SK-N-SH treated with all-trans-retinoic acid at 6 μM for 48 hours (cell line): ENCODE data around the gene PLEKHG3.

Source experiments
- ATAC-seq: fragments of 200-7000 bp; cut with Tn5 transposase; 3 replicates; pipeline ENCODE4 v1.9.1; 2020; ENCODE audit warnings: mild to moderate bottlenecking, moderate library complexity
- ARNTL ChIP-seq: fragments of 450-650 bp; formaldehyde crosslinking; IDR thresholded peaks from 2 replicates; pipeline ENCODE4 v1.5.0; 2020; ENCODE audit warnings: low read depth, mild to moderate bottlenecking, moderate library complexity, borderline replicate concordance
- BACH2 ChIP-seq: fragments of 250-450 bp; sonication (Bioruptor Pico); IDR thresholded peaks from 2 replicates; pipeline ENCODE4 v1.9.0; 2021; ENCODE audit warnings: mild to moderate bottlenecking, borderline replicate concordance
- CSDC2 ChIP-seq: fragments of 250-450 bp; sonication (Bioruptor Pico); IDR thresholded peaks from 2 replicates; pipeline ENCODE4 v1.5.0; 2020; ENCODE audit warnings: mild to moderate bottlenecking, moderate library complexity
- ESRRG ChIP-seq: fragments of 250-450 bp; sonication (Bioruptor Pico); IDR thresholded peaks from 2 replicates; pipeline ENCODE4 v1.6.1; 2021; ENCODE audit warnings: mild to moderate bottlenecking
- GLIS3 ChIP-seq: fragments of 250-450 bp; sonication (Bioruptor Pico); IDR thresholded peaks from 2 replicates; pipeline ENCODE4 v1.5.0; 2020; ENCODE audit warnings: mild to moderate bottlenecking, moderate library complexity
- OSR1 ChIP-seq: fragments of 250-450 bp; sonication (Bioruptor Pico); IDR thresholded peaks from 2 replicates; pipeline ENCODE4 v1.8.0; 2022; ENCODE audit warnings: moderate library complexity, mild to moderate bottlenecking, inconsistent platforms
- PPARA ChIP-seq: fragments of 250-450 bp; sonication (Bioruptor Pico); IDR thresholded peaks from 2 replicates; pipeline ENCODE4 v1.5.0; 2020; ENCODE audit warnings: mild to moderate bottlenecking, borderline replicate concordance
- RARB ChIP-seq: fragments of 250-450 bp; sonication (Bioruptor Pico); IDR thresholded peaks from 2 replicates; pipeline ENCODE4 v1.8.0; 2021; ENCODE audit warnings: mild to moderate bottlenecking, moderate library complexity
- SNAI2 ChIP-seq: fragments of 250-450 bp; sonication (Bioruptor Pico); IDR thresholded peaks from 2 replicates; pipeline ENCODE4 v1.5.0; 2020; ENCODE audit warnings: mild to moderate bottlenecking, moderate library complexity
- TOX ChIP-seq: fragments of 250-450 bp; sonication (Bioruptor Pico); IDR thresholded peaks from 2 replicates; pipeline ENCODE4 v1.8.0; 2021; ENCODE audit warnings: mild to moderate bottlenecking, moderate library complexity, borderline replicate concordance
- ZC3H10 ChIP-seq: fragments of 250-450 bp; sonication (Bioruptor Pico); IDR thresholded peaks from 2 replicates; pipeline ENCODE4 v1.5.1; 2021; ENCODE audit warnings: mild to moderate bottlenecking, moderate library complexity
- ZFP3 ChIP-seq: fragments of 250-450 bp; sonication (Bioruptor Pico); IDR thresholded peaks from 2 replicates; pipeline ENCODE4 v1.5.0; 2020; ENCODE audit warnings: mild to moderate bottlenecking, moderate library complexity
- ZFP30 ChIP-seq: fragments of 450-650 bp; formaldehyde crosslinking; IDR thresholded peaks from 2 replicates; pipeline ENCODE4 v1.5.0; 2022; ENCODE audit warnings: mild to moderate bottlenecking, moderate library complexity
- ZNF565 ChIP-seq: fragments of 450-650 bp; formaldehyde crosslinking; conservative IDR thresholded peaks from 2 replicates; pipeline ENCODE4 v1.5.0; 2020; ENCODE audit warnings: low read depth, mild to moderate bottlenecking, moderate library complexity
- ZNF70 ChIP-seq: fragments of 450-650 bp; formaldehyde crosslinking; IDR thresholded peaks from 2 replicates; pipeline ENCODE4 v1.5.0; 2020; ENCODE audit warnings: mild to moderate bottlenecking, moderate library complexity
- ZNF8 ChIP-seq: fragments of 450-650 bp; formaldehyde crosslinking; IDR thresholded peaks from 2 replicates; pipeline ENCODE4 v1.5.0; 2020; ENCODE audit warnings: mild to moderate bottlenecking, moderate library complexity
- TF ChIP-seq, protein P1 (sequence below): fragments of 250-450 bp; sonication (Bioruptor Pico); IDR thresholded peaks from 2 replicates; pipeline ENCODE4 v1.5.1; 2020; ENCODE audit warnings: low read depth, mild to moderate bottlenecking, moderate library complexity
- TF ChIP-seq, protein P2 (sequence below): fragments of 250-450 bp; sonication (Bioruptor Pico); IDR thresholded peaks from 2 replicates; pipeline ENCODE4 v1.8.0; 2021; ENCODE audit warnings: low read depth, mild to moderate bottlenecking, moderate library complexity, borderline replicate concordance
- TF ChIP-seq, protein P3 (sequence below): fragments of 250-450 bp; sonication (Bioruptor Pico); IDR thresholded peaks from 2 replicates; pipeline ENCODE4 v1.8.0; 2020; ENCODE audit warnings: mild to moderate bottlenecking, moderate library complexity, borderline replicate concordance
- TF ChIP-seq, protein P4 (sequence below): fragments of 250-450 bp; sonication (Bioruptor Pico); IDR thresholded peaks from 2 replicates; pipeline ENCODE4 v1.5.1; 2021; ENCODE audit warnings: mild to moderate bottlenecking, moderate library complexity
- TF ChIP-seq, protein P5 (sequence below): fragments of 250-450 bp; sonication (Bioruptor Pico); IDR thresholded peaks from 2 replicates; pipeline ENCODE4 v1.5.0; 2020; ENCODE audit warnings: mild to moderate bottlenecking, moderate library complexity

The PLEKHG3 gene

DNA sequence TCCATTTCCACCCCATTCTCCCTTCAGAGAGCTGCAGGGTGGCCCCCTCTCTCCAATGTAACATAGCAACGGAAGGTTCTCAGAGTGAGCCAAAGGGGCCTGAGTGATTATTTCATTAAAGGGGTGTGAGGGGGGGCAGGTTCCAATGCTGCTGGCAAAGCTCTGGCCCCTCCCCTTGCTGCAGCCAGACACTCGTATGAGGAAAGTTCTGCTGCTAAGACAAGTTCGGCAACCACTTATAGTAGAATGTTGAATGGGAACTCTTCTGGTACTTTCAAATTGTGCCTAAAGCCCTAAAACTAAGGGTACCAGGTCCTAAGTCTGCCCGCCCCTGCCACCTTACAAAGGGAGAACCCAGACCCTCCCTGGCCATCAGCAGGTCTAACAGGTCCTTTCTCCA is 49.8 kb downstream of the PLEKHG3 start:
- ATAC-seq, result no peak
- TF ChIP-seq BACH2 (CRISPR knock-in tag) (no peak), ZC3H10 (CRISPR knock-in tag) (no peak), PPARA (CRISPR knock-in tag) (no peak), ZFP30 (CRISPR knock-in tag) (no peak), ARNTL (CRISPR knock-in tag) (no peak), ZNF70 (CRISPR knock-in tag) (no peak), CSDC2 (CRISPR knock-in tag) (no peak), SNAI2 (CRISPR knock-in tag) (no peak), OSR1 (CRISPR knock-in tag) (no peak), GLIS3 (CRISPR knock-in tag) (no peak), RARB (CRISPR knock-in tag) (no peak), ZNF565 (no peak), ZFP3 (CRISPR knock-in tag) (no peak)
- TF ChIP-seq, protein P1, sequence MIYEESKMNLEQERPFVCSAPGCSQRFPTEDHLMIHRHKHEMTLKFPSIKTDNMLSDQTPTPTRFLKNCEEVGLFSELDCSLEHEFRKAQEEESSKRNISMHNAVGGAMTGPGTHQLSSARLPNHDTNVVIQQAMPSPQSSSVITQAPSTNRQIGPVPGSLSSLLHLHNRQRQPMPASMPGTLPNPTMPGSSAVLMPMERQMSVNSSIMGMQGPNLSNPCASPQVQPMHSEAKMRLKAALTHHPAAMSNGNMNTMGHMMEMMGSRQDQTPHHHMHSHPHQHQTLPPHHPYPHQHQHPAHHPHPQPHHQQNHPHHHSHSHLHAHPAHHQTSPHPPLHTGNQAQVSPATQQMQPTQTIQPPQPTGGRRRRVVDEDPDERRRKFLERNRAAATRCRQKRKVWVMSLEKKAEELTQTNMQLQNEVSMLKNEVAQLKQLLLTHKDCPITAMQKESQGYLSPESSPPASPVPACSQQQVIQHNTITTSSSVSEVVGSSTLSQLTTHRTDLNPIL (CRISPR knock-in tag), result no peak
- TF ChIP-seq, protein P2, sequence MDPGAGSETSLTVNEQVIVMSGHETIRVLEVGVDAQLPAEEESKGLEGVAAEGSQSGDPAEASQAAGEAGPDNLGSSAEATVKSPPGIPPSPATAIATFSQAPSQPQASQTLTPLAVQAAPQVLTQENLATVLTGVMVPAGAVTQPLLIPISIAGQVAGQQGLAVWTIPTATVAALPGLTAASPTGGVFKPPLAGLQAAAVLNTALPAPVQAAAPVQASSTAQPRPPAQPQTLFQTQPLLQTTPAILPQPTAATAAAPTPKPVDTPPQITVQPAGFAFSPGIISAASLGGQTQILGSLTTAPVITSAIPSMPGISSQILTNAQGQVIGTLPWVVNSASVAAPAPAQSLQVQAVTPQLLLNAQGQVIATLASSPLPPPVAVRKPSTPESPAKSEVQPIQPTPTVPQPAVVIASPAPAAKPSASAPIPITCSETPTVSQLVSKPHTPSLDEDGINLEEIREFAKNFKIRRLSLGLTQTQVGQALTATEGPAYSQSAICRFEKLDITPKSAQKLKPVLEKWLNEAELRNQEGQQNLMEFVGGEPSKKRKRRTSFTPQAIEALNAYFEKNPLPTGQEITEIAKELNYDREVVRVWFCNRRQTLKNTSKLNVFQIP (CRISPR knock-in tag), result no peak
- TF ChIP-seq, protein P3, sequence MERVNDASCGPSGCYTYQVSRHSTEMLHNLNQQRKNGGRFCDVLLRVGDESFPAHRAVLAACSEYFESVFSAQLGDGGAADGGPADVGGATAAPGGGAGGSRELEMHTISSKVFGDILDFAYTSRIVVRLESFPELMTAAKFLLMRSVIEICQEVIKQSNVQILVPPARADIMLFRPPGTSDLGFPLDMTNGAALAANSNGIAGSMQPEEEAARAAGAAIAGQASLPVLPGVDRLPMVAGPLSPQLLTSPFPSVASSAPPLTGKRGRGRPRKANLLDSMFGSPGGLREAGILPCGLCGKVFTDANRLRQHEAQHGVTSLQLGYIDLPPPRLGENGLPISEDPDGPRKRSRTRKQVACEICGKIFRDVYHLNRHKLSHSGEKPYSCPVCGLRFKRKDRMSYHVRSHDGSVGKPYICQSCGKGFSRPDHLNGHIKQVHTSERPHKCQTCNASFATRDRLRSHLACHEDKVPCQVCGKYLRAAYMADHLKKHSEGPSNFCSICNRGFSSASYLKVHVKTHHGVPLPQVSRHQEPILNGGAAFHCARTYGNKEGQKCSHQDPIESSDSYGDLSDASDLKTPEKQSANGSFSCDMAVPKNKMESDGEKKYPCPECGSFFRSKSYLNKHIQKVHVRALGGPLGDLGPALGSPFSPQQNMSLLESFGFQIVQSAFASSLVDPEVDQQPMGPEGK (CRISPR knock-in tag), result no peak
- TF ChIP-seq, protein P4, sequence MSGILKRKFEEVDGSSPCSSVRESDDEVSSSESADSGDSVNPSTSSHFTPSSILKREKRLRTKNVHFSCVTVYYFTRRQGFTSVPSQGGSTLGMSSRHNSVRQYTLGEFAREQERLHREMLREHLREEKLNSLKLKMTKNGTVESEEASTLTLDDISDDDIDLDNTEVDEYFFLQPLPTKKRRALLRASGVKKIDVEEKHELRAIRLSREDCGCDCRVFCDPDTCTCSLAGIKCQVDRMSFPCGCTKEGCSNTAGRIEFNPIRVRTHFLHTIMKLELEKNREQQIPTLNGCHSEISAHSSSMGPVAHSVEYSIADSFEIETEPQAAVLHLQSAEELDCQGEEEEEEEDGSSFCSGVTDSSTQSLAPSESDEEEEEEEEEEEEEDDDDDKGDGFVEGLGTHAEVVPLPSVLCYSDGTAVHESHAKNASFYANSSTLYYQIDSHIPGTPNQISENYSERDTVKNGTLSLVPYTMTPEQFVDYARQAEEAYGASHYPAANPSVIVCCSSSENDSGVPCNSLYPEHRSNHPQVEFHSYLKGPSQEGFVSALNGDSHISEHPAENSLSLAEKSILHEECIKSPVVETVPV (CRISPR knock-in tag), result no peak
- TF ChIP-seq, protein P5, sequence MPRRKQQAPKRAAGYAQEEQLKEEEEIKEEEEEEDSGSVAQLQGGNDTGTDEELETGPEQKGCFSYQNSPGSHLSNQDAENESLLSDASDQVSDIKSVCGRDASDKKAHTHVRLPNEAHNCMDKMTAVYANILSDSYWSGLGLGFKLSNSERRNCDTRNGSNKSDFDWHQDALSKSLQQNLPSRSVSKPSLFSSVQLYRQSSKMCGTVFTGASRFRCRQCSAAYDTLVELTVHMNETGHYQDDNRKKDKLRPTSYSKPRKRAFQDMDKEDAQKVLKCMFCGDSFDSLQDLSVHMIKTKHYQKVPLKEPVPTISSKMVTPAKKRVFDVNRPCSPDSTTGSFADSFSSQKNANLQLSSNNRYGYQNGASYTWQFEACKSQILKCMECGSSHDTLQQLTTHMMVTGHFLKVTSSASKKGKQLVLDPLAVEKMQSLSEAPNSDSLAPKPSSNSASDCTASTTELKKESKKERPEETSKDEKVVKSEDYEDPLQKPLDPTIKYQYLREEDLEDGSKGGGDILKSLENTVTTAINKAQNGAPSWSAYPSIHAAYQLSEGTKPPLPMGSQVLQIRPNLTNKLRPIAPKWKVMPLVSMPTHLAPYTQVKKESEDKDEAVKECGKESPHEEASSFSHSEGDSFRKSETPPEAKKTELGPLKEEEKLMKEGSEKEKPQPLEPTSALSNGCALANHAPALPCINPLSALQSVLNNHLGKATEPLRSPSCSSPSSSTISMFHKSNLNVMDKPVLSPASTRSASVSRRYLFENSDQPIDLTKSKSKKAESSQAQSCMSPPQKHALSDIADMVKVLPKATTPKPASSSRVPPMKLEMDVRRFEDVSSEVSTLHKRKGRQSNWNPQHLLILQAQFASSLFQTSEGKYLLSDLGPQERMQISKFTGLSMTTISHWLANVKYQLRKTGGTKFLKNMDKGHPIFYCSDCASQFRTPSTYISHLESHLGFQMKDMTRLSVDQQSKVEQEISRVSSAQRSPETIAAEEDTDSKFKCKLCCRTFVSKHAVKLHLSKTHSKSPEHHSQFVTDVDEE (CRISPR knock-in tag), result no peak
- TF ChIP-seq, all 23 proteins: peak for 0

DNA sequence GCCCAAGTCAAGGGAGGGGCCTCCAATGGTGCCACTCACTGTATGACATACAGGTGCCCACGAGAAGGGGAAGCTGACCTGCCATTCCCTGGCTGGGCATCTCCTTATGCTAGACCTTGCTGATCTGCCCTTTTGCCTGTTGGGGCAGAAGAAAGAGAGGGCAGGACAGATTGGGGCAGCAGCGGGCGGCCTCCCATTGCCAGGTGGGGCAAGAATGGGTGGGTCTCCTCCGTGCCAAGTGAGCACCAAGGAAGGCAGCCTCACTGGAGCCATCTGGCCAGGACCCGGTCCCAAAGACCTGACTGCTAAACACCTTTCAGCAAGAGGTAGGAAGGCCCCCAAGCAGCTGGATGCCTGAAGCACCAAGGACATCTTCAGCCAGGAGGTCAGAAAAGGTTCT is 50.5 kb downstream of the PLEKHG3 start:
- ATAC-seq, result no peak
- no peak for TF ChIP-seq TOX (CRISPR knock-in tag)
- TF ChIP-seq, protein P3 (CRISPR knock-in tag), result no peak
- TF ChIP-seq ZNF565, result no peak
- no peak for TF ChIP-seq ZC3H10 (CRISPR knock-in tag)
- no peak for TF ChIP-seq GLIS3 (CRISPR knock-in tag)
- no peak for TF ChIP-seq ARNTL (CRISPR knock-in tag)
- TF ChIP-seq ESRRG (CRISPR knock-in tag), result no peak
- TF ChIP-seq, protein P4 (CRISPR knock-in tag), result no peak
- TF ChIP-seq, protein P2 (CRISPR knock-in tag), result no peak
- TF ChIP-seq, protein P5 (CRISPR knock-in tag), result no peak
- no peak for TF ChIP-seq SNAI2 (CRISPR knock-in tag)
- no peak for TF ChIP-seq ZNF70 (CRISPR knock-in tag)
- TF ChIP-seq ZNF8, result no peak
